GM23248 (cell line): Measurements from ENCODE around the gene AP1B1.

ENCODE experiments used
- EZH2 ChIP-seq: fragments of 200-600 bp; sonication (generic); IDR thresholded peaks from 2 replicates; pipeline ENCODE4 v1.6.1; 2018; ENCODE audit warnings: antibody characterized with exemption, mild to moderate bottlenecking; ENCODE audit not compliant: insufficient read depth, poor library complexity, severe bottlenecking
- EZH2phosphoT487 ChIP-seq: fragments of 200-600 bp; sonication (generic); IDR thresholded peaks from 2 replicates; pipeline ENCODE4 v1.6.1; 2018; ENCODE audit warnings: antibody characterized with exemption, moderate library complexity, mild to moderate bottlenecking, low read depth; ENCODE audit not compliant: insufficient read depth

- no peak for TF ChIP-seq EZH2
- no peak for TF ChIP-seq EZH2phosphoT487
Measured at GRCh38 chr22:29388759-29389090, 355 bp upstream of the AP1B1 start.
